Skin of body (tissue), 2 donors: ENCODE measurements around the gene NDUFS7. TPM values are rescaled to one million over a fixed set of nuclear protein-coding genes. Genes with fewer than 3 reads are reported as not detected.

Experiments
- DNase-seq: peaks from one replicate; lab custom pipeline; 2025; lab: John Stamatoyannopoulos, UW
- total RNA-seq: library from RNA; depleted of rRNA; stranded (reverse); fragments of >200 nt; gene quantifications from one replicate; pipeline ENCODE4 v1.2.3, GENCODE V29; 2014

NDUFS7 gene
- total RNA-seq, 1 donor from 2014 or later, result 27.3 TPM

GRCh38 chr19:1384478-1385110 is 887 bp downstream of the NDUFS7 start:
- DNase-seq, result no peak

DNA sequence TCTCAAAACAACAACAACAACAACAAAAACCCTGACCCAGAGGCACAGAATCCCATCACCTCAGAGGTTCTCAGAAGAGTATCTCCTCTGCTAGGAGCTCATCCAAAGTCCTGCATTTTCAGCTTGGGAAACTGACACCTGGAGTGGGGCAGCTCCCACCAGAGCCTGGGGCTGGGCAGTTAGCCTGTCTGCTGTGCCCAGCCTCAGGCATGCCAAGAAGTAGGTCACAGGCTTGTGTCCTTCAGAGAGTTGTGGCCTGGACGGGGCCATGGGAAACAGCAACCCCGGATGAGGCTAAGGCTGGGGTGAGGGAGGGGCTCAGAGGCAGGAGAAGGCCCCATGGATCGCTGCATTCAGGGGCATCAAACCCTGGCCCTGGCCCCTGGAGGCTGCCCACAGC is 2.1 kb downstream of the NDUFS7 start:
- DNase-seq, result no peak

DNA sequence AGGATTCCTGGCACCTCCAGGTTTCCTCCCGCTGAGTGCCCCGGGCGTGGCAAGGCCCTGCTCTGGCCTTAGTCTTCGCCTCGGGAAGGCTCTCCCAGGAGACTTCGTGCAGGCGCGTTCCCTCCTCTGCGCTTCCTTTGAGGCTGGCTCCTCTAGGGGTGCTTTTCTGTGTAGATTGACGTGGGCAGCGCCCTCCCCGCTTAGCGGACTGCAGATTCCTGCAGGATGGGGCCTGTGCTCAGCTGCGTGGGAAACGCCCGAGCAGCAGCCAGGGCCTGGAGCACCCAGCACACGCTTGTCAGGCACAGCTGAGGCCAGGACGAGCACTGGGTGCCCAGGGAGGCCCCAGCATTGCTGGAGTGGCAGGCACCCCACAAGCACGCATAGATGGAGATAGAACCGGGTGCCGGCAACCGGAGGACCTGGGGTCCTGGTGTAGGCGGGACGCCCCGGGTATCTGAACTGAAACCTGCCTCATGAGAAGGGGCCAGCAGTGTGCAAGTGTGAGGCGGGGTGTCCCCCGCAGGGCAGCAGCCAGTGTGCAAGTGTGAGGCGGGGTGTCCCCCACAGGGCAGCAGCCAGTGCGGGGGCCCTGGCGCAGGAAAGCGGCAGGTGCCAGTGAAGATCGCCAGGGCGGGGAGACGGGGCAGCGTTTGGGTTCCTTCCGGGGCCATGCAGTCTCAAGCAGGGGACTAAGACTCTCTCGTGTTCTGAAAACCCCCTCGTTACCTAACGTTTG is 3.4 kb downstream of the NDUFS7 start:
- DNase-seq, result no peak

DNA sequence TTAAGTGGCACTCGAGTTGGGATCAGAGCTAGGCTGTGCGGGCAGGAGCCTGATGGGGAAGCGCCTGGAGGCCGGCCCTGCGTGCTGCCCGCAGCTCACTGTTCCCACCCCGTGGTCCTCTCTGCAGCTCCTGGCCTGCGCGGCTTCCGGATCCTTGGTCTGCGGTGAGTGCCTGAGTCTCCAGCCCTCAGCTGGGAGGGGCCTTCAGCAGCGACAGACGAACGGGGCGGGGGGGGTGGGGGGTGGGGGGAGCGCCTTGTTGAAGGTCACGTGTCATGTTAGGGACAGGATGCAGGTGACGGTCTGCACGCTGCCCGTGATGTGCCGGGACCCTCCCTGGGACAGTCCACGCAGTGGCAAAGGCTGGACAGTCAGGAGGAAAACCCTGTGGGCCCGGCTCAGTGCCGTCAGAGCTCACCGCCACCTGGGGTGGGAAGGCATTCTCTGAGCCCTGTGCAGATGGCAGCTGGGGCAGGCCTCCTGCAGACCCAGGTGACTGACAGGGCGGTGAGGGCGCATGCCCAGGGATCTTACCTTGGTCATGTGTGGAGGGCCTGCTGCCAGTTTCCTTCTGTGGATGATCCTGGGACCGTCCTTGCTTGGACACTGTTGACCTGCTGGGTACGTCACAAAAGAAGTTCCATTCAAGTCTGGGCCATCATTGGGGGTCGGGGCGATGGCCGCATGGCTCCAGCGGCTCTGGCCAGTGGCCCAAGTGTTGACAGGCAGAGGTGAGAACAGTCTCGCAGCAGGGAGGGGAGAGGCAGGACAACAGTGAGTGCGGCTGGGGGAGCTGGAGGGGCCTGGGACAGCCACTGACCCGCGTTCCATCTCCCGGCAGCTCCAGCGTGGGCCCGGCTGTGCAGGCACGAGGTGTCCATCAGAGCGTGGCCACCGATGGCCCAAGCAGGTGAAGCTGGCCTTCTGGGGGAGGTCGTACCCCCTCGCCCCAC is 4.3 kb downstream of the NDUFS7 start:
- no peak for DNase-seq

GRCh38 chr19:1388637-1389026 is 4.9 kb downstream of the NDUFS7 start:
- DNase-seq, result no peak

DNA sequence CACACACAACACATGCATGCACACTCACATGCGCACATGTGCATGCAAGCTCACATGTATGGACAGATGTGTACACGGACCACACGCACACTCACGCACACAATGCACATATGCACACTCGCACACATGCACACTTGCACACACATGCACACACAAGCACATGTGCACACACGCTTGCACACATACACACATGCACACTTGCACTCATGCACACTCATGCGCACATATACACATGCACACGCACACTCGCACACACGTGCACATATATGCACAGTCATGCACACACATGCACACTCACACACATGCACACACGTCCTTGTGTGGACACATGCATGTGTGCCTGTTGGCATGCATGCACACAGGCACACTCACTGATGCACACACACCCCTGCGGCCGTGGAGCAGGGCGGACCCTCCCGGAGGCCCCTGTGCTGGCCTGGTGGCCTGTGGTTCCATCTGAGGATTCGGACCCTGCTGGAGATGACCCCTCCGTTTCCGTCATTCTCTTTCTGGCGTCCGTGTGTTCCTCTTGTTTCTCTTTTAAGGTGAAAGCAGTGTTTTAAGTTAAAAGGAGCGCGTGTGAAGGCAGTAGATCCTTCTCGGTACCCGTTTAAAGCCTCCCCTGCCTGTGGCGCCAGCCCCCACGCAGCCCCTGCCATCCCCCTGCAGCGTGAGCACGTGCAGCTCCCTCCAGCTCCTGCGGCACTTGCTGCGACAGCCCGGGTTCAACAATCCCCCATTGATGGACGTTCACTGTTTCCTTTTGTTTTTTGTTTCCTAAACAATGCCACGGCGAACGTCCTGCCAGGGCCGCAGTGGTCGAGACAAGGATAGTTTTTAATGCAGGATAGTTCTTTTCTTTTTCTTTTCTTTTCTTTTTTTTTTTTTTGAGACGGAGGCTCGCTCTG is 5.6 kb downstream of the NDUFS7 start:
- DNase-seq, result no peak

- DNase-seq, result no peak
These were observed 7.2 kb downstream of the NDUFS7 start for GRCh38 chr19:1390890-1391423.

GRCh38 chr19:1392407-1392806 is 8.7 kb downstream of the NDUFS7 start:
- no peak for DNase-seq

DNA sequence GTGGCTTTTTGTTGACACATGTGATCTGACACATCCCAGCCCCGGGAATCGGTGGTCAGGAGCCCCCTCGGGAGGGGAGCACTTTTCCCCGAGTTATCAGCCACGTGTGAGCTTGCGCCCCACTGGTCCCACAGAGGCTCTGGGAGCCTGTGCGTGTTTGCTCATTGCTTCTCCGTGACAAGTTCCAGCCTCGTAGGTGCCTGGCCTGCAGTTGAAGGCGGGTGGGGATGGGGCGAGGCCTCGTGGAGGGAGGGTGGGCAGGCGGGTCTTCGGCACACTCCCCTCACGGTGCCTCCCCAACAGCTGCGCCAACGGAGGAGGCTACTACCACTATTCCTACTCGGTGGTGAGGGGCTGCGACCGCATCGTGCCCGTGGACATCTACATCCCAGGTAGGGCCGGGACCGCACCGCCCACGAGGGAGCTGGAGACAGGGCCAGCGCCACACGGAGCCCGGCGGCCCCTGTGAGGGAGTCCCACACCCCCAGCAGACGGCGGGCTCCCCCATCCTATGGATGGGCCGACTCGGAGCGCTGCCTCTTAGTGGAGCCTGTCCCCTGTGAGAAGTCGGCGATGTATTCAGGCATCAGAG is 9.3 kb downstream of the NDUFS7 start:
- DNase-seq, result no peak

GRCh38 chr19:1393841-1394240 is 10.1 kb downstream of the NDUFS7 start:
- DNase-seq, result no peak

DNA sequence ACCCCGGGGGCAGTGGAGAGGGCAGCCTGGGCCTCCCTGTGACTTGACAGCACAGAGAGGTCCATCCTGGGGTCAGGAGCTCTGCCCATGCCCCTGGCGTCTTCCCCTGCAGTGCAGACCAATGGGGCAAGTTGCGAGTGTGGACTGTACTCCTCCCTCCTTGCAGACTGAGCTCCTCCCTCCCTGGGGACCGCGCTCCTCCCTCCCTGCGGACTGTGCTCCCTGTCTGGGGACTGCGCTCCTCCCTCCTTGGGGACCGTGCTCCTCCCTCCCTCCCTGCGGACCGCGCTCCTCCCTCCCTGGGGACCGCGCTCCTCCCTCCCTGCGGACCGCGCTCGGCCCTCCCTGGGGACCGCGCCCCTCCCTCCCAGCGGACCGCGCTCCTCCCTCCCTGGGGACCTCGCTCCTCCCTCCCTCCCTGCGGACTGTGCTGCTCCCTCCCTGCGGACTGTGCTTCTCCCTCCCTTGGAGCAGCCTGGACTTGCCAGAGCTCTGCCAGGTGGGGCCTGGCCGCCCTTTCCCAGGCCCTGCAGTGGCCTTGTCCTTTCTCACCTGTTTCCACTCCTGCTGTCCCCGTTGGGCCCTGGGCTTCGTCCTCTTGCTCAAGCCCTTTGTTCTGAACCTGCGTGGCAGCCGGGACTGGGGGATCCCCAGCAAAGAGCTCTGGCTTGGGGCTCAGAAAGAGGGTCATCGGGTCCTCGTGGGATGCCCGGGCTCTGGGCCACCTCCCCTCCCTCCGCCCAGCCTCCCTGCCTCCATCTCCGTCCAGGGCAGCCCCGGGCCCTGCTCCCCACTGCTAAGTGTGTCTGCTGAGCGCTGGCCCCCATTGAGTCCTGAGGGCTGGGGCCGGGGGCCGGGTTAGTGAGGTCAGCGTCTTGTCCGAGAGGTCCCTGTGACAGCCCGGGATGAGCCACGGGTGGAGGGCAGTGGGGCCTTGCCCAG is 10.8 kb downstream of the NDUFS7 start:
- DNase-seq, result no peak

GRCh38 chr19:1395194-1396018 is 11.7 kb downstream of the NDUFS7 start:
- DNase-seq, result no peak

- DNase-seq, result no peak
These were observed 12.5 kb downstream of the NDUFS7 start for GRCh38 chr19:1396019-1396767.

DNA sequence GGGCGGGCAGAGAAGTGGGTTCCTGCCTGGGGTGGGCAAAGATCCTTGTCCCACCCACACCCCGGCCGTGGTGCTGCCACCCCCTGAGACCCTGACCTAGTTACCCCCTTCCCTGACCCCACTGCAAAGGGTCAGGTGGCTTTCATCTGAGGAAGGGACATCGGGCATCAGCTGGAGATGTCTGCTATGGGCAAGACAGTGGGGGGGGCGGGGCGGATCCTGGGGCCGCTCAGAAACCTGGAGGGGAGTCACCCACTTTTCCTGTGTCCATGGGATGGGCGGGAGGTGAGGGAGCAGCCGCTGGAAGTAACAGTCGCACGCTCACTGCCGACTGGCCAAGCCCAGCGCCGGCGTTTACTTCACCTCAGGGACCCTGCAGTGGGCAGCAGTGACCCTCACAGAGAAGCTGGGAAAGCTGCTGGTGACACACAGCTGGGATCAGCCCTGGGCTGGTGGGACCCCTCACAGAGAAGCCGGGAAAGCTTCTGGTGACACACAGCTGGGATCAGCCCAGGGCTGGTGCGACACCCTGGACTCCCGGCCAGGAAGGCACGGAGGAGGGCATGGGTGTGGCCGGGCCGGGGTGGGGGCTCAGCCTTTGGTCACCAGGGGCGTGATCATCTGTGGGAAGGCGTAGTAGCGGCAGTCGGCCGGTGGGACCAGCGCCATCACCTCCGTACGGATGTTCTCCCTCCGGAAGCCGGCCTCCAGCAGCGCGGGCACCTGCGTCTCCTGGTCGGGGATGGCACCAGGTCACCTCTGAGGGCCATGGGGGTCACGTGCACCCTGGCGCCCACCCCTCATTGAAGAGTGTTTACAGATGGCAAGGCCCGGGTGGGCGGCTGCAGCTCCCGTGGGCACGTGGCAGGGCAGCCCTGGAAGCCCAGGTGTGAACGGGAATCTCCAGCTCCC is 13.3 kb downstream of the NDUFS7 start:
- no peak for DNase-seq

GRCh38 chr19:1397838-1398237 is 14.1 kb downstream of the NDUFS7 start:
- no peak for DNase-seq

- no peak for DNase-seq
These were observed 15.4 kb downstream of the NDUFS7 start for GRCh38 chr19:1399079-1399478.

DNA sequence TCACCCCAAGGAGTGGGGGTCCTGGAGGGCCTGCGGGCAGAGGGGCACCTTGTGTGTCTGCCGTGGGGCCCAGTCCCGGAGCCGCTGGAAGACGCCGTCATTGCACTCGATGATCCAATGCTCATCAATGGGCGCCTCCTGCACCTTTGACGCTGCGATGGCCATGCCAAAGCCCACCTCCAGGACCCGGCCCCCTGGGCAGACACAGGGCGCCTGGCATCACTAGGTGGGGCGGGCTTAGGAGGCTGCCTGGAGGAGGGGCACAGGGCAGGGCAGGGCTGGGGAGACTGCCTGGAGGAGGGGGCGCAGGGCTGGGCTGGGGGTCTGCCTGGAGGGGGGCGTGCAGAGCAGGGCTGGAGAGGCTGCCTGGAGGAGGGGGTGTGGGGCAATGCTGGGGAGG is 16.0 kb downstream of the NDUFS7 start:
- DNase-seq, result no peak
